GM12874 (cell line): Measurements from ENCODE around the gene VCPKMT.

Experiments
- CTCF ChIP-seq: IDR thresholded peaks from 2 replicates; pipeline ENCODE4 v1.5.1; 2011; ENCODE audit warnings: low read depth, mild to moderate bottlenecking, control low read depth, low read length, moderate library complexity; ENCODE audit not compliant: insufficient read depth

VCPKMT gene

GRCh38 chr14:50070840-50071548 lies 45.4 kb downstream of the VCPKMT start:
- no peak for TF ChIP-seq CTCF

- TF ChIP-seq CTCF = no peak
Measured at GRCh38 chr14:50070230-50070629, 46.1 kb downstream of the VCPKMT start.

GRCh38 chr14:50069325-50069724 lies 47.0 kb downstream of the VCPKMT start:
- no peak for TF ChIP-seq CTCF

- TF ChIP-seq CTCF = no peak
Measured at GRCh38 chr14:50068496-50068895, 47.9 kb downstream of the VCPKMT start.

GRCh38 chr14:50067723-50068495 lies 48.5 kb downstream of the VCPKMT start:
- TF ChIP-seq CTCF = no peak

GRCh38 chr14:50065583-50065982 lies 50.8 kb downstream of the VCPKMT start:
- no peak for TF ChIP-seq CTCF

GRCh38 chr14:50064993-50065392 lies 51.4 kb downstream of the VCPKMT start:
- TF ChIP-seq CTCF = no peak
